ENCODE measurements around the gene UNC119B.

- TF ChIP-seq POLR2A (IDR thresholded peaks at IDR 0.05) (no peak), POLR2AphosphoS5 (IDR thresholded peaks at IDR 0.05) (peak in 2 of 3 donors; percentile 52 to 90)
These were observed 24.0 kb upstream of the UNC119B start for GRCh38 chr12:120686151-120686689.
